GM12891 (cell line): Measurements from ENCODE around the gene PRKCE.

Experiments
- DNase-seq: peaks from one replicate; pipeline ENCODE4 v3.0.0; 2011; ENCODE audit warnings: low spot score; ENCODE audit not compliant: insufficient read length
- FAIRE-seq: peaks from 2 replicates; lab custom pipeline; 2011; peaks lifted over from hg19 to GRCh38; lab: Jason Lieb, UNC
- PAX5 ChIP-seq: IDR thresholded peaks from 2 replicates; pipeline ENCODE4 v1.6.1; 2011; ENCODE audit warnings: low read length, moderate library complexity, mild to moderate bottlenecking; ENCODE audit not compliant: insufficient read depth, severe bottlenecking
- POLR2A ChIP-seq: IDR thresholded peaks from 2 replicates; pipeline ENCODE4 v1.6.1; 2011; ENCODE audit warnings: low read depth, low read length, control low read depth
- POLR2AphosphoS5 ChIP-seq: IDR thresholded peaks from 2 replicates; pipeline ENCODE4 v1.6.1; 2011; ENCODE audit warnings: low read depth, low read length, control low read depth
- POU2F2 ChIP-seq: IDR thresholded peaks from 2 replicates; pipeline ENCODE4 v1.6.1; 2011; ENCODE audit warnings: low read depth, mild to moderate bottlenecking, control low read depth, low read length, moderate library complexity
- SPI1 ChIP-seq: IDR thresholded peaks from 2 replicates; pipeline ENCODE4 v1.6.1; 2011; ENCODE audit warnings: low read depth, low read length, control low read depth
- TAF1 ChIP-seq: IDR thresholded peaks from 2 replicates; pipeline ENCODE4 v1.6.1; 2011; ENCODE audit warnings: low read depth, low read length, control low read depth

The PRKCE gene

DNA sequence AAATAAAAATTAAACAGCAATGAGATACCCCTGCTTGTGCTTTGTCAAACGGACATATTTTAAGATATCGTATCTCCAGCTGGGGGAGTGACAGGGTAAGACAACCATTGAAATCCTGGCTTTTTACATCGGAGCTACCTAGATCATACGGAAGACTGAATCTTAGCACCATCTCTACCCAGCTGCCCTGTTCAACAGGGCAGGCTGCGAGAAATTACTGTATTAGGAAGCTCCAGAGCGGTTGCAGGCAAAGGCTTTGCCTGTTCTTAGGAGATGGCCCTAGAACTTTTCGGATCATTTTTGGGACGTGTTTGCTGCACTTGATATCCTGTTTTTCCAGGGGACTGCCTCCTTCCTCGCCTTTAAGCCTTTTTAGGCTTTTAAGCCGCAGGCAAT is 2.0 kb upstream of the PRKCE start:
- FAIRE-seq (no peak), DNase-seq (no peak)
- TF ChIP-seq POLR2AphosphoS5: no peak
- no peak for TF ChIP-seq POU2F2
- TF ChIP-seq TAF1: no peak
- no peak for TF ChIP-seq SPI1
- no peak for TF ChIP-seq PAX5
- TF ChIP-seq POLR2A: no peak

DNA sequence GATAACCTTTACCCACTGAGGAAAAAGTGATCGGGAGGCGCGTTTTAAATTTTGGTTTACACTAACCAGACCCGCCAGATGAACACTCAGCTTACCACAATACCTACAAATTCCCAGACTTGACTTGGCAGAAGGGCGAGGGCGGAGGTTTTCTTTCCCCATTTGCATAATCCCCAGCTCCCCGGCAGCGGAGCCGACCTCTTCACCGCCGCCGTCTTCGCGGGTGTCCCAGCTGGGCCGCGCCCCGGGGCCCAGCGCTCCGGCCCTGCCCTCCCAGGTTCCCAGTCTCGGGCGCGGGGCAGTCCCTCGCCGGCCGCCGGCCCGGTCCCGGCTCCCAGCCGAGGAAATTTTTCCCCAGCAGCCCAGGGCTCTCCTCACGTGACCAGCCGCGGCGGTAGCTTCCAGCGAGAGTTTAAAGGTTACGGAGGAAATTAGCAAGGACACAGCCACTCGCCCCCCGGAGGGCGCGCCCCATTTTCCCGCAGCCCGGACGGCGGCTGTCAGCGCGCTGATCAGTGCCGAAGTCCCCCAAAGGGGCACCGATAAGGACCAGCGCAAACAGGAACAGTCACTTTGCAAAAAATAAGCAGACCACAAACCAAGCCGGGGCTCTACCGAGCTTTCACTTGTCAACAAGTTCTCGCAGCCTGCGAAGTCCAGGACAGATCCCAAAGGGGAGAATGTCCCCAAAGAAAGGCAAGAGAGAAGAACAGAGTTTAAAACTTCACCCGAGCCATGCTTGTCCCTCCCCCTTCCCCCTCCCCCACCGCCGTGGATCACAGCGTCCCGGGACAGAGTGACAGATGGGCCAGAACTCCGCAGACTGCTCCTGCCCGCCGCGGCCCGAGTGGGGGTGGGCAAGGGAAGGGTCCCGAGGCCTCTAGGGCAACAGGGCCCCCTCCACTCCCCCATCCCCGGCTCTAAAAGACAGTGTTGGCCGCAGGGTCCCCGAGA is 1.3 kb upstream of the PRKCE start:
- TF ChIP-seq TAF1: 0 out of 2 replicates have a peak, but pooled peaks have one; percentile 44
- peak; percentile 94; the same call in 1 of the 2 replicates for TF ChIP-seq POU2F2
- TF ChIP-seq PAX5: no peak
- DNase-seq (no peak), FAIRE-seq (peak; percentile 85)

DNA sequence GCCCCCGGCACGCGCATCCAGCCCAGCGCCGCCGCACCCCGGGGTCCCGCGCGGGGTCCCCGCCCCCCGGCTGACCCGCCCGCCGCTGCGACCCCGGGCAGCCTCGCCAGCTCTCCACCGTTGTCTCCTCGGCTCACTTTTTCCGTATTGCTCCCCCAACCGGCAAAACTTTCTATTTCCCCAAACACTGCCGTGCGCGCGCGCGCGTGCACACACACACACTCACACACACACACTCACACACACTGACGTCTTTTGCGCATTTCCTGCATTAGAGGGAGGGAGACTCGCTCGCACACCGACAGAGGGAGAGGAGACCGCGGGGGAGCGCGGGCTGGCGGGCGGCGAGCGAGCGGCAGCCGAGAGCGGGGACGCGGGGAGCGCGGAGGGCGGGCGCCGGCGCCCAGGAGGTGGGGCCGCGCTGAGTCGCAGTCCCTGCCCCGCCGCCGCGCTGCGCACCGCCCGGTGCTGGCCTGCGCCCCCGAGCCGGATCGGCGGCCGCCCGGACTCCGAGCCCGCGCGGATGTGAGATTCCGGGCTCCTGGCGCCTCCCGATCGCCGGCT is 542 bp upstream of the PRKCE start:
- FAIRE-seq (peak; percentile 99), DNase-seq (peak; percentile 84)
- TF ChIP-seq PAX5 (peak; percentile 43), POU2F2 (peak; percentile 87), POLR2A (peak; percentile 81), TAF1 (peak; percentile 69), POLR2AphosphoS5 (peak; percentile 71), SPI1 (0 out of 2 replicates have a peak, but pooled peaks have one; percentile 11)

DNA sequence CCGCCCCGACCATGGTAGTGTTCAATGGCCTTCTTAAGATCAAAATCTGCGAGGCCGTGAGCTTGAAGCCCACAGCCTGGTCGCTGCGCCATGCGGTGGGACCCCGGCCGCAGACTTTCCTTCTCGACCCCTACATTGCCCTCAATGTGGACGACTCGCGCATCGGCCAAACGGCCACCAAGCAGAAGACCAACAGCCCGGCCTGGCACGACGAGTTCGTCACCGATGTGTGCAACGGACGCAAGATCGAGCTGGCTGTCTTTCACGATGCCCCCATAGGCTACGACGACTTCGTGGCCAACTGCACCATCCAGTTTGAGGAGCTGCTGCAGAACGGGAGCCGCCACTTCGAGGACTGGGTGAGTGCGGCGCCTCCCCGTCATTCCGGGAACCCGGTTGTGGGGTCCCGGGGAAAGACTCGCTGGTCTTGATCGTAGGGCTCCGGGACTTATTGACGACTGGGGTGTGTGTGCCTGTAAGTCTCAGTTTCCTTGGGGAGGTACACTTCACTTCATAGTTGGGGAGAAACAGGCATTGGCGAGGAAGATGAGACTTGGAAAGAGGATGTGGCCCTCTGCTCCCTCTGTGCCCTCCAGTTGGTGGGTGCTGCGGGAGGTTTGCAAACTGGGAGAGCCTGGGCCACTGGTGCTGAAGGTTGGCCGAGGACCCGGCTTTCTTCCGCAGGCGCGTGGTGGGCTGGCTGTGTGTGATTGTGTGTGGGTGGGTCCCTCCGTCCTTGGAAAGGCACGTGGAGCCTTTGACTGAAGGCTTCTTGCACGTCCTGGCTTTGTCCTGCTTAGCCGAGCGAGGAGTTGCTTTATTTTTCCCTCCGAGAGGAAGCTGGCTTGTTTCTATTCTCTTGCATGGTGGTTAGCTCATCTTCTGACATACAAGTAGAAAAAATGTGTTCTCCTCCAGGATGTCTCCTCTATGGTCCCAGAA is 886 bp downstream of the PRKCE start:
- TF ChIP-seq POLR2A: no peak
- TF ChIP-seq SPI1: peak; percentile 33; the same call in 1 of the 2 replicates
- peak; percentile 76 for FAIRE-seq
- DNase-seq: no peak

DNA sequence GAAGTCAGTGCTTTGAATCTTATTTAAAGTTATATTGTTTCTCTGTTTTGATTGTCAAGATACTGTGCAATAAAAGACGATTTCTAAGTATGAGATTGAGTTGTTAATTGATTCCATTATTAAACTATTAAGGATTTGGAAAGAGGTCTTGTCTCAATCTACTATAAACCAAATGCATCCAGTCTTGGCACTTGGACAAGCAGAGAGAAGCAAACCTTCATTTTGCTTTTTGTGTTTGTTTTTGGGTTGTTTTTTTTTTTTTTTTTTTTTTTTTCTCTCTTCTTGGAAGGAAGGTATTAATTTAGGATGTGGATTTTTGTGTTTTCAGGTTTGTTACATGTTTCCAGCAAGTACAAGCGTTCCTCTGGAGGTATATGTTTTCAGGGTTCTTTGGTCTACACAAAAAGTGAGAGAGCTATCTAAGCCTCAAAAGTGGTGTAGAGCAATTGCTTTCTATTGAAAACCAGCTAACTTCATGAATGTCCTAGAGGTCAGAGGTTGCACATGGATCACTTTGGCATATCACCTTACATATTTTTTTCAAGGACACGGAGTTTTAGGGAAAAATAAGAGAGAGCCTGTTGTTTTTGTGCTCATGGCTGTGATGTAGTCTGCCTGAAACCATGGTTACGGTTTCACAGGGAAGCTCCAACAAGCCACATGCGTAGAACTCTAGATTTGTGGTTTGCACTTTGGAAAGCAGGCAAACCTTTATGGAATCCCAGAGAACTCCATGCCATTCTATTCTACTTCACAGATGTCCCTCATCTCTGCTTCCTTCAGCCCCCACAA is 1.8 kb downstream of the PRKCE start:
- FAIRE-seq: no peak
- DNase-seq: no peak
- TF ChIP-seq PAX5: no peak
- TF ChIP-seq SPI1: no peak
- no peak for TF ChIP-seq POU2F2

DNA sequence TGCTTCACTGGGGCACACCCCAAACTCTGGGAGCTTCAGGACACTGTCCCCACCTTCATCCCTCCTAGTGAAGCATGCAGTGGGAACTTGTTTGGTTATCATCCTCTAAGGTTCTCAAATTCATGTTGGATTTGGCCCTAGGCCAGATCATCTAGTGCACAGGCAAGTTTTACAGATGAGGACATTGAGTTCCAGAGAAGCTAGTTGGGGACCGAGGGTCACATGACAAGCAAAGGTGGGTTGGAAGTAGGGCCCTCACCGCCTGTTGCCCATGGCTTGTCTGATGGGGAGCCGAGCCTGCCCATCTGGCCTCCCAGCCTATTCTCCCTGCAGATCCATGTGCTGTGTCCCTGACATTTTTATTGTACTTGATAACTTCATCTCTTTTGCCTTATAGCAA is 2.8 kb downstream of the PRKCE start:
- no peak for TF ChIP-seq POU2F2
- TF ChIP-seq SPI1: no peak
- TF ChIP-seq PAX5: no peak
- no peak for TF ChIP-seq TAF1
- no peak for TF ChIP-seq POLR2A
- no peak for TF ChIP-seq POLR2AphosphoS5
- DNase-seq (no peak), FAIRE-seq (no peak)

DNA sequence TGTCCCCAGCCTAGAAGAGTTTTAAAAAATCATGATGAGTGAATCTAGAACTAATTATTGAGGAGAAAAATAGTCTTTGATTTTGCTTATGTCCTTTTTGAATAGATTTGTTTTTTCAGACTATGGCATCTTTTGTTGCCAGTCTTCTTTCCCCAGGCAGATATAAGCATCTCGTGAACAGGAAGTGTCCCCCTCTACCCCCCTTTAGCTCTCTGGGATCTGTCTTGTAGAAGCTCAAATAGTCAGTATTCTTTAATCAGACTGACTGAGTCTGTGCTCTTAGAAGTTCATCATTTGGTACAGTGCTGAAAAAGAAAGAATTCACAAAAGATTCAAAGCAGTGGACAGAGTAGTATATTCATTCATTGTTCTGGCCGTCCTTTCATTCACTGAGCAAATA is 10.4 kb downstream of the PRKCE start:
- FAIRE-seq (no peak), DNase-seq (no peak)
- TF ChIP-seq POLR2AphosphoS5: no peak
- TF ChIP-seq POU2F2: no peak
- no peak for TF ChIP-seq PAX5
- TF ChIP-seq TAF1: no peak
- no peak for TF ChIP-seq POLR2A
- no peak for TF ChIP-seq SPI1

DNA sequence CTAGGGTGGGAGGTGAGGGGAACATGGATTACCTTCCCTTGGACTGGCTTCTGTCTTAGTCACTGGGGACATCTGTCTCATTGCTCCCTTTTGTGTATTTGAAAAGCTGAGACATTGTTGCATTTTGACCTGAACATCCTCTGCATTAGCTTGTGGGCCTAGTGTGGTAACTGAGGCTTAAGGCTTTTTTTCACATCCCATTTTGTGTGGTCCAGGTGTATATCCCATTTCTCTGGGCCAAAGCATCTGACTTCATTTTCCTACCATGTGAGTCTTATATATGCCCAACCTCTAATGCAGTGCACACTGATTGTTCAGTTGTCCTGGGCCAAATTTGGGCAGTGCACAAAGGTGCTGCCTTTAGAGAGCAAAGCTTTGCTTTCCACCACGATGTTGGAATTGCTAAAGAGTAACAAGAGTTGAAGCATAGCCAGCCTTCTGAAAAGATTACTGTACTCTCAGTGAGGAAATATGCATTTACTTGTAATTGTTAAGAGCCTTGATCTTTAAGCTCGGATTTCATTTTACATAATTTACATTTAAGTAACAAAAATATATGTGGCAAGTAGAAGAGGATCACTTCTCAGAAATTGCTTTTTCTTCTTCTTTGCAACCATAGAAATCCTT is 13.3 kb downstream of the PRKCE start:
- peak; percentile 59 for FAIRE-seq
- DNase-seq: no peak
- TF ChIP-seq POLR2A (no peak), SPI1 (peak; percentile 75)

DNA sequence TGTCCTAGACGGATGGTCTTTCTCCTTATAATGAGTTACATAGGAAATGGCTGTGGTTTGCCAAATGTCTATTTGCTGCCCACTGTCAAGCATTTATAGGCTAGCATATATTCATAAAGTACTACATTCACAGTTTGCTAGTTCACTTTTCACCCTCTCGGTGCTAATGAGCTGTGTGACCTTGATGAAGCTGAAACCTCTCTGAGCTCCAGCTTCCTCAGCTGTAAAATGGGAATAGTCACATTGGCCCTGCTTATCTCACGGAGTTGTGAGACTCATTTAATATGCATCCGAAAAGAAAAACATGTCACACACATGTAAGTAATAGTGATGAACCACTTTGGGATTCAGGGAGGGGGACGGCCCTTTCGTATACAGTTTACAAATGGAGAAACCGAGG is 17.0 kb downstream of the PRKCE start:
- DNase-seq (no peak), FAIRE-seq (no peak)
- TF ChIP-seq POLR2A (no peak), TAF1 (no peak), PAX5 (no peak), POLR2AphosphoS5 (no peak), SPI1 (no peak), POU2F2 (no peak)
